Measurements from ENCODE around the gene OR56A3. TPM values are rescaled to one million over a fixed set of nuclear protein-coding genes. Genes with fewer than 3 reads are reported as not detected.

The OR56A3 gene
- total RNA-seq, 1 experiment from 2014 or later = not detected

DNA sequence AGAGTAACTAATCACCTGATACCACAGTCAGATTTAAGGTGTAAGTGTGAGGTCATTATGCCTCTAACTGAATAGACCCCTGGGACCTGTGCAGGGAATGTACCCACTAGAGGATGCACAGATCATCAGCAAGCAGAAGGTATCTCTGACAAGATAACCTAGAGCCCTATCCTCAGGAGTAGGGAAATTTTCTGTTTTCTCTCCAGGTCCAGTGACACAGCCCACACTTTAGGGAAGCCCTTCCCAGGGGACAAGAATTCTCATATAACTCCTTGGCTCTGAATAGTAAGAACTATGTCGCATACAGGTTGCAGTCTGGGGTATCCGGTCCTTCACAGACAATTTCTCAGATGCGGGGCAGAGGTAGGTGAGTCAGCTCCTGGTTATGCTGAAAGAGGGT, 49.1 kb upstream of the OR56A3 start, which contains the start of gene OR52E5:
OR52E5 (plus strand) TSS at position 301 of the 400 bp plus-strand sequence. CDS start 7,569 bp downstream, outside the sequence.
- Histone ChIP-seq H3K4me3 (ENCODE audit: low read depth in 2 of 2, low read length in 2 of 2) (no peak within 1 kb of the TSS), H3K36me3 (ENCODE audit: control insufficient read depth, insufficient read depth, low read length) (no peaks in the 10 kb centered on the region), H3K27me3 (ENCODE audit: control insufficient read depth, insufficient read depth, low read length) (peaks cover 3% of the 10 kb centered on the region), H3K27ac (ENCODE audit: low read length) (no peak within 1 kb of the TSS), H3K9me3 (ENCODE audit: control insufficient read depth, insufficient read depth, low read depth, low read length) (no peaks in the 10 kb centered on the region), H3K4me1 (ENCODE audit: control insufficient read depth, insufficient read depth, low read length) (no peaks in the 10 kb centered on the region)
- ChIA-PET CTCF (interaction anchor here (0.6 to 0.7 kb wide), 2 partner anchors 155 to 293 kb away, joined by 3 to 4 read pairs; no protein-coding TSS in a partner anchor), POLR2A (no interaction called here)
- ATAC-seq (no peak), DNase-seq (ENCODE audit: low read depth, low spot score) (no peak)
- BruUV-seq (replicated peaks) = no TSS peak
- intact Hi-C loops (cut with micrococcal nuclease; ENCODE audit: unreplicated experiment) = loop anchor here (5.0 kb wide), 1 partner anchor 691 kb away; the partner anchor contains the start of gene OR51V1
- TF ChIP-seq SIN3A (IDR thresholded peaks at IDR 0.05; ENCODE audit: borderline replicate concordance, insufficient read depth, low read depth, low read length) (no peak), POLR2AphosphoS5 (IDR thresholded peaks at IDR 0.05; ENCODE audit: low read depth, low read length) (no peak), TCF7L2 (IDR thresholded peaks at IDR 0.05; ENCODE audit: low read depth, low read length) (no peak)
- TF ChIP-seq, protein P1, sequence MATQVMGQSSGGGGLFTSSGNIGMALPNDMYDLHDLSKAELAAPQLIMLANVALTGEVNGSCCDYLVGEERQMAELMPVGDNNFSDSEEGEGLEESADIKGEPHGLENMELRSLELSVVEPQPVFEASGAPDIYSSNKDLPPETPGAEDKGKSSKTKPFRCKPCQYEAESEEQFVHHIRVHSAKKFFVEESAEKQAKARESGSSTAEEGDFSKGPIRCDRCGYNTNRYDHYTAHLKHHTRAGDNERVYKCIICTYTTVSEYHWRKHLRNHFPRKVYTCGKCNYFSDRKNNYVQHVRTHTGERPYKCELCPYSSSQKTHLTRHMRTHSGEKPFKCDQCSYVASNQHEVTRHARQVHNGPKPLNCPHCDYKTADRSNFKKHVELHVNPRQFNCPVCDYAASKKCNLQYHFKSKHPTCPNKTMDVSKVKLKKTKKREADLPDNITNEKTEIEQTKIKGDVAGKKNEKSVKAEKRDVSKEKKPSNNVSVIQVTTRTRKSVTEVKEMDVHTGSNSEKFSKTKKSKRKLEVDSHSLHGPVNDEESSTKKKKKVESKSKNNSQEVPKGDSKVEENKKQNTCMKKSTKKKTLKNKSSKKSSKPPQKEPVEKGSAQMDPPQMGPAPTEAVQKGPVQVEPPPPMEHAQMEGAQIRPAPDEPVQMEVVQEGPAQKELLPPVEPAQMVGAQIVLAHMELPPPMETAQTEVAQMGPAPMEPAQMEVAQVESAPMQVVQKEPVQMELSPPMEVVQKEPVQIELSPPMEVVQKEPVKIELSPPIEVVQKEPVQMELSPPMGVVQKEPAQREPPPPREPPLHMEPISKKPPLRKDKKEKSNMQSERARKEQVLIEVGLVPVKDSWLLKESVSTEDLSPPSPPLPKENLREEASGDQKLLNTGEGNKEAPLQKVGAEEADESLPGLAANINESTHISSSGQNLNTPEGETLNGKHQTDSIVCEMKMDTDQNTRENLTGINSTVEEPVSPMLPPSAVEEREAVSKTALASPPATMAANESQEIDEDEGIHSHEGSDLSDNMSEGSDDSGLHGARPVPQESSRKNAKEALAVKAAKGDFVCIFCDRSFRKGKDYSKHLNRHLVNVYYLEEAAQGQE (IDR thresholded peaks at IDR 0.05; ENCODE audit: insufficient read depth in 1 of 2, low read depth in 2 of 2, low read length in 1 of 2) = no peak
- TF ChIP-seq, protein P2, sequence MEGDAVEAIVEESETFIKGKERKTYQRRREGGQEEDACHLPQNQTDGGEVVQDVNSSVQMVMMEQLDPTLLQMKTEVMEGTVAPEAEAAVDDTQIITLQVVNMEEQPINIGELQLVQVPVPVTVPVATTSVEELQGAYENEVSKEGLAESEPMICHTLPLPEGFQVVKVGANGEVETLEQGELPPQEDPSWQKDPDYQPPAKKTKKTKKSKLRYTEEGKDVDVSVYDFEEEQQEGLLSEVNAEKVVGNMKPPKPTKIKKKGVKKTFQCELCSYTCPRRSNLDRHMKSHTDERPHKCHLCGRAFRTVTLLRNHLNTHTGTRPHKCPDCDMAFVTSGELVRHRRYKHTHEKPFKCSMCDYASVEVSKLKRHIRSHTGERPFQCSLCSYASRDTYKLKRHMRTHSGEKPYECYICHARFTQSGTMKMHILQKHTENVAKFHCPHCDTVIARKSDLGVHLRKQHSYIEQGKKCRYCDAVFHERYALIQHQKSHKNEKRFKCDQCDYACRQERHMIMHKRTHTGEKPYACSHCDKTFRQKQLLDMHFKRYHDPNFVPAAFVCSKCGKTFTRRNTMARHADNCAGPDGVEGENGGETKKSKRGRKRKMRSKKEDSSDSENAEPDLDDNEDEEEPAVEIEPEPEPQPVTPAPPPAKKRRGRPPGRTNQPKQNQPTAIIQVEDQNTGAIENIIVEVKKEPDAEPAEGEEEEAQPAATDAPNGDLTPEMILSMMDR (IDR thresholded peaks at IDR 0.05) = no peak
- in situ Hi-C loops (cut with HindIII; ENCODE audit: low pct_unique_long_range_greater_than_20kb, low sequenced_read_pairs) = no loop called here

DNA sequence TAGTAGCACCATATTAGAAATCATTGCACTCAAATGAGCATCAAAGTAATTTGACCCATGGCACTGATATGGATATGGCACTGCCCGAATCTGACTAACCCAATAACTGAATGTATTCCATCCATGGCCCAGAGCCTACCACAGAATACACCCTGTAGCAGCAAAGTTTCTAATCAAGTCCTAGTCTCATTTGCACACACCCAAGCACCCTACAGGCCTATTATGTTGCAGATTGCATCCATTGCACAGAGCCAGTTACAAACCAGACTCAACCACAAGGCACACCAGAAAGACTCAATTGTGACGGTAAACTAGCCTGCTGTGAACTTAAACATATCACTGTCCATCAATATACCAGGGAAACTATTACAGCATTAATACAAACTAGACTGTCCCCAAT, 42.5 kb upstream of the OR56A3 start:
- POLR2A ChIA-PET = no interaction called here
- H3K9me3 ChIP-seq (ENCODE audit: control insufficient read depth, insufficient read depth, low read depth, low read length) = no peaks in the 10 kb centered on the region
- TF ChIP-seq, protein P2 (IDR thresholded peaks at IDR 0.05) = no peak
- no peak for TF ChIP-seq SIN3A (IDR thresholded peaks at IDR 0.05; ENCODE audit: borderline replicate concordance, insufficient read depth, low read depth, low read length)
- no peak for TF ChIP-seq POLR2AphosphoS5 (IDR thresholded peaks at IDR 0.05; ENCODE audit: low read depth, low read length)
- no peak for TF ChIP-seq TCF7L2 (IDR thresholded peaks at IDR 0.05; ENCODE audit: low read depth, low read length)
- TF ChIP-seq, protein P1 (IDR thresholded peaks at IDR 0.05; ENCODE audit: insufficient read depth in 1 of 2, low read depth in 2 of 2, low read length in 1 of 2) = no peak
- H3K36me3 ChIP-seq (ENCODE audit: control insufficient read depth, insufficient read depth, low read length) = no peaks in the 10 kb centered on the region
- no peaks in the 10 kb centered on the region for H3K4me1 ChIP-seq (ENCODE audit: control insufficient read depth, insufficient read depth, low read length)
- intact Hi-C loops (cut with micrococcal nuclease; ENCODE audit: unreplicated experiment) (no loop called here), in situ Hi-C loops (cut with HindIII; ENCODE audit: low pct_unique_long_range_greater_than_20kb, low sequenced_read_pairs) (no loop called here)
- ATAC-seq = no peak
- no peak overlapping the region for H3K4me3 ChIP-seq (ENCODE audit: low read depth in 2 of 2, low read length in 2 of 2)
- no peaks in the 10 kb centered on the region for H3K27me3 ChIP-seq (ENCODE audit: control insufficient read depth, insufficient read depth, low read length)
- CTCF ChIA-PET = no interaction called here
- no peak overlapping the region for H3K27ac ChIP-seq (ENCODE audit: low read length)
- no peak for DNase-seq (ENCODE audit: low read depth, low spot score)
- no TSS peak for BruUV-seq (replicated peaks)

All from Panc1 (cell line).